SKM-1 (cell line): ENCODE data around the gene ZSWIM9.

Experiments
- DNase-seq: peaks from one replicate; lab custom pipeline; 2025; ENCODE audit not compliant: unreplicated experiment; lab: John Stamatoyannopoulos, UW

ZSWIM9 gene

GRCh38 chr19:48169939-48170803 lies at the start of gene ZSWIM9, which contains the start of gene LIG1:
Gene ZSWIM9 (plus strand): TSS chr19:48170680. CDS start chr19:48171803, 1,123 bp downstream.
Gene LIG1 (minus strand): TSS chr19:48170344. CDS start chr19:48165566, 4,778 bp downstream.
- DNase-seq, result peak; percentile 68

GRCh38 chr19:48121066-48121465 lies 49.4 kb upstream of the ZSWIM9 start:
- DNase-seq, result no peak

GRCh38 chr19:48121909-48122371 lies 48.5 kb upstream of the ZSWIM9 start:
- no peak for DNase-seq

GRCh38 chr19:48122421-48122820 lies 48.1 kb upstream of the ZSWIM9 start:
- DNase-seq, result no peak

GRCh38 chr19:48123907-48124651 lies 46.4 kb upstream of the ZSWIM9 start:
- DNase-seq, result no peak

GRCh38 chr19:48127561-48127960 lies 42.9 kb upstream of the ZSWIM9 start:
- no peak for DNase-seq

GRCh38 chr19:48133094-48133493 lies 37.4 kb upstream of the ZSWIM9 start:
- no peak for DNase-seq

GRCh38 chr19:48135411-48135810 lies 35.1 kb upstream of the ZSWIM9 start:
- no peak for DNase-seq

GRCh38 chr19:48136547-48136946 lies 33.9 kb upstream of the ZSWIM9 start:
- DNase-seq, result no peak

GRCh38 chr19:48137411-48137810 lies 33.1 kb upstream of the ZSWIM9 start:
- no peak for DNase-seq

GRCh38 chr19:48139053-48139452 lies 31.4 kb upstream of the ZSWIM9 start:
- no peak for DNase-seq

GRCh38 chr19:48147597-48148175 lies 22.8 kb upstream of the ZSWIM9 start:
- DNase-seq, result no peak

GRCh38 chr19:48148576-48148975 lies 21.9 kb upstream of the ZSWIM9 start:
- DNase-seq, result no peak

- no peak for DNase-seq
Measured at GRCh38 chr19:48149430-48149829, 21.1 kb upstream of the ZSWIM9 start.

- no peak for DNase-seq
Measured at GRCh38 chr19:48152551-48152950, 17.9 kb upstream of the ZSWIM9 start.

- no peak for DNase-seq
Measured at GRCh38 chr19:48154003-48154402, 16.5 kb upstream of the ZSWIM9 start.

- DNase-seq, result no peak
Measured at GRCh38 chr19:48158210-48158790, 12.2 kb upstream of the ZSWIM9 start.

GRCh38 chr19:48168689-48169088 lies 1.8 kb upstream of the ZSWIM9 start:
- DNase-seq, result no peak

GRCh38 chr19:48169578-48169938 lies 922 bp upstream of the ZSWIM9 start:
- DNase-seq, result no peak

- DNase-seq, result no peak
Measured at GRCh38 chr19:48170817-48171347, 402 bp downstream of the ZSWIM9 start.

GRCh38 chr19:48171710-48172109 lies 1.2 kb downstream of the ZSWIM9 start:
- no peak for DNase-seq
